Fibroblast of pulmonary artery (primary cell): ENCODE measurements around the gene METTL27.
"Not testable (repeated sequence)": the region's sequence is repeated elsewhere in the genome, so short reads cannot be mapped to it uniquely, and the experiment has no call there.

Experiments
- DNase-seq: peaks from one replicate; pipeline ENCODE4 v3.0.0-alpha.2; 2010; ENCODE audit warnings: low read depth
- H3K4me3 ChIP-seq: replicated peaks from 2 replicates; pipeline ENCODE4 v1.5.1; 2011; ENCODE audit warnings: low read depth, mild to moderate bottlenecking, control low read depth, low read length, moderate library complexity
- TF ChIP-seq, protein P1 (sequence below): IDR thresholded peaks from 2 replicates; pipeline ENCODE4 v1.5.1; 2011; ENCODE audit warnings: mild to moderate bottlenecking, control low read depth, low read length, inconsistent platforms; ENCODE audit errors: missing control alignments

The METTL27 gene

DNA sequence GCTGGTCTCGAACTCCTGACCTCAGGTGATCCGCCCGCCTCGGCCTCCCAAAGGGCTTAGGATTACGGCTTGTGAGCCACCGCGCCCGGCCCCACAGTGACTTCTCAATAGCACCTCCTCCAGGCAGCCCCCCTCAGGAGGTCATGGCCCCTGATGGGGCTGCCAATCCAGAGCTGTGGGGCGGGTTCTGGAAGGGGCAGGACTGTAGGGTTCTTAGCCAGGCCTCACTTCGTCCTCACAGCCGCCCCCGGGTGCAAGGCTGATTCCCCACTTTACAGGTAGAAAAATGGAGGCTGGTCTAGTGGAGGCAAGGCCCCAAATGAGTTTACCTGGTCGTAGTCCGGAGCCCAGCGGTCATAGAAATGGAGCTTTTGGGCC is 638 bp downstream of the METTL27 start:
- no peak for DNase-seq
- TF ChIP-seq, protein P1, sequence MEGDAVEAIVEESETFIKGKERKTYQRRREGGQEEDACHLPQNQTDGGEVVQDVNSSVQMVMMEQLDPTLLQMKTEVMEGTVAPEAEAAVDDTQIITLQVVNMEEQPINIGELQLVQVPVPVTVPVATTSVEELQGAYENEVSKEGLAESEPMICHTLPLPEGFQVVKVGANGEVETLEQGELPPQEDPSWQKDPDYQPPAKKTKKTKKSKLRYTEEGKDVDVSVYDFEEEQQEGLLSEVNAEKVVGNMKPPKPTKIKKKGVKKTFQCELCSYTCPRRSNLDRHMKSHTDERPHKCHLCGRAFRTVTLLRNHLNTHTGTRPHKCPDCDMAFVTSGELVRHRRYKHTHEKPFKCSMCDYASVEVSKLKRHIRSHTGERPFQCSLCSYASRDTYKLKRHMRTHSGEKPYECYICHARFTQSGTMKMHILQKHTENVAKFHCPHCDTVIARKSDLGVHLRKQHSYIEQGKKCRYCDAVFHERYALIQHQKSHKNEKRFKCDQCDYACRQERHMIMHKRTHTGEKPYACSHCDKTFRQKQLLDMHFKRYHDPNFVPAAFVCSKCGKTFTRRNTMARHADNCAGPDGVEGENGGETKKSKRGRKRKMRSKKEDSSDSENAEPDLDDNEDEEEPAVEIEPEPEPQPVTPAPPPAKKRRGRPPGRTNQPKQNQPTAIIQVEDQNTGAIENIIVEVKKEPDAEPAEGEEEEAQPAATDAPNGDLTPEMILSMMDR: no peak
- H3K4me3 ChIP-seq: peak overlapping the region; percentile 68

DNA sequence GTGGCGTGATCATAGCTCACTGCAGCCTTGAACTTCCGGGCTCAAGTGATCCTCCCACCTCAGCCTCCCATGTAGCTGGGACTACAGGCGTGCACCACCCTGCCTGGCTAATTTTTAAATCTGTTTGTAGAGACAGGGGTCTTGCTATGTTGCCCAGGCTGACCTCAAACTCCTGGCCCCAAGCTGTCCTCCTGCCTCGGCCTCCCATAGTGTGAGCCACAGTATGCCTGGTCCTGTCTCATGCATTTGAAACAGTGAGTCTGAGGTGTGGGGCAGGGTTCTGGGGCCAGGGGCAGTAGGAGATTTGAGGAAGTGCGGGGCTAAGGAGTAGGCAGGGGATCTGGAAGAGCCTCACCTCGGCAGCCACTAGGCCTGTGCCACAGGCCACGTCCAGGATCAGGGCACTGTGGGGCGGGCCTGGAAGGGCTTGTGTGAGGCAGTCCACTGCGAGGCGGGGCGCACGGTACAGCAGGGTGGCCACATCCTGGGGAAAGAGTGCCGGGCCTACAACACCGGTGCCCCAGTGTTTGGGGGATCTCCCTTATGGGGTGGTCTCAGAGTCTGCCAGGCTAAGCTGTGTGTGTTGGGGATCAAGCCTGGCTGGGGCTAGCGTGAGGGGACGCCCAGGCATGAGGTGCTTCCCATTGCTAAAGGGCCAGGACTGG is 1.5 kb downstream of the METTL27 start:
- no peak overlapping the region for H3K4me3 ChIP-seq
- no peak for DNase-seq

DNA sequence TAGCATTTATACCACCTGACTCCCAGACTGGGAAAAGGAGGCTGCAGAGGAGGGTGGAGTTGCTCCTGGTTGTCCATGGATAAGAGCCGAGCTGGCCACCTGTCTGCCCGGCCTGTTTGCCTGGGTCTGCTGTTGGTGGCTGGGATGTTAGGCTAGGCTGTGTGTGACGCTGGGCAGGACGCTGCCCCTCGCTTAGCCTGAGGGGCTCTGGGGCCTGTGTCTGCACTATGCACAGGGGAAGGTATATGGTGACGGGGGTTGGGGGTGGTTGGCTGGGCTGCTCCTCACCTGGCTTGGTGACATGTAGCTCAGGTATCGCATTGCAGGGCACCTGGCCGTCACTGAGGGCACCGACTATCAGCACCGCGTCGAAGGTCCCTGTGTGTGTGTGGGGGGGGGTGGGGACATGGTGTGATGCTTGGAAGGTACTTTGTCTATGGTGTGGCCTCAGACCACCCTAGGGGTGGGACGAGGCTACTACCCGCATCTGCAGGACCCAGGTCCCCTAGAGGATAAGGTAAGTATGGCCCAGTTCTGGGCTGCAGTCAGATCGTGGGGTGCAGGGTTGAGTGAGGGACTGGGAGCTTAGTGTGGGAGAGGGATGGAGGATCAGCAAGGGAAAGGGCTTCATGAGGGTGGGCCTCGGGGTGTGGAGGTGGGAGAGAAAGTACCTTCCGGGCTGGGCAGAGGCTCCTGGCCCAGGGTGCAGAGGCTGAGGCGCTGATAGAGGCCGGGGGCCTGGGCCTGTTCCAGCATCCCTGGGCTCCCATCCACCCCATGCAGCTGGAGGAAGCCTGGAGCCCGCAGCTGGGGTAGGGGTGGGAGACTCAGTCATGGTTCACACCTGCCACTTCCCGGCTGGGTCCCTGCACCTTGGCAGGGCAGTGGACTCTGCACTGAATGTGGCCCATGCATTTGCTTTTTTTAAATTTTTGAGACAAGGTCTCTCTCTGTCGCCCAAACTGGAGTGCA is 2.3 kb downstream of the METTL27 start:
- TF ChIP-seq, protein P1: no peak
- no peak overlapping the region for H3K4me3 ChIP-seq

More for the DNA sequence above, 1.5 kb downstream of the METTL27 start:
- TF ChIP-seq, protein P1: no peak

DNA sequence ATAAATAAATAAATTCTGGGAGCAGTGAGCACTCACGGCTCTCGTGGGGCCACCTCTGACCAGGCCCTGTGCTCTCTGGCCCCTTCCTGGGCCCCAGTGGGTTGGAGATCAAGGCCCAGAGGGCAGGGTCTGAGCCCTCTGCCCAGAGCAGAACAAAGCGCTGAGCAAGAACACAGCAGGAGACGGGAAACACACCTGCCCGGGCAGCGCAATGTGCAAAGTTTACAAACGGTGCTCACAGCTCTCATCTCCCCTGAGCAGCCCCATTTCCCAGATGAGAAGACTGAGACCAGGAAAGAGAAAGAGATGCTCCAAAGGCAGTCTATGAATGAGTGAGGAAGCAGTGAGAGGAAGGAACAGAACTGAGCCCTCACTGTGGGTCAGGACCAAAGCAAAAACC is 3.0 kb downstream of the METTL27 start:
- H3K4me3 ChIP-seq: no peak overlapping the region
- no peak for DNase-seq
- TF ChIP-seq, protein P1: no peak

More for the DNA sequence above, 2.3 kb downstream of the METTL27 start:
- DNase-seq: no peak

DNA sequence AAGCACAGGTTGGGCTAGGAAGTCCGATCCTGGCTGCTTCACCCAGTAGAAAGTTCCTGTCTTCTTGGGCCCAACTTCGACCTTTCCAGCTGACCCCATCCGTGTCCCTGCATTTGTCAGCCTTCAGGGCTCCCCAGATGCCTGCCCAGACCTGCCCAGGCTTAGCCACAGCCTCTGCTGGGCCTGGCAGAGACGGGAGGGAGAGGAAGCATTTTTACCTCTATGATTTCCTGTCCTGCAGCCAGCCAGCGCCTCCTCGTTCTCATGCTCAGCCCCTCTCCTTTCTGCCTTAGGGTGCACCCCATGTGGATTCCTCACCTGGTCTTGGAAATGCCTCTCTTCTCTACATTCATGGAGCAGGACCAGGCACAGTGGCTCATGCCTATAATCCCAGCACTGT is 3.7 kb downstream of the METTL27 start:
- TF ChIP-seq, protein P1: no peak
- no peak overlapping the region for H3K4me3 ChIP-seq
- DNase-seq: no peak

DNA sequence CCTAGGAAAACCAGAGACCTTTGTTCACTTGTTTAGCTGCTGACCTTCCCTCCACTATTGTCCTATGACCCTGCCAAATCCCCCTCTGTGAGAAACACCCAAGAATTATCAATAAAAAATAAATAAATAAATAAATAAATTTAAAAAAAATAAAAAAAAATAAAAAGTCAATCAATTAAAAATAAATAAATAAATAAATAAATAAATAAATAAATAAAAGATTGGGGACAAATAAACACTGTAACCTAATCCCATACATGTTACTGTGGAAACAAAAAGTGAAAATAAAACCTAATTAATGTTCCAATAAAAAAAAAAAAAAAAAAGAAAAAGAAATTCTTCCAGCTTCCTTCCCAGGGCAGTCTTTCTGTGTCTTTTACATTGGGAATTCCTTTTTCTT is 5.1 kb downstream of the METTL27 start:
- not testable (repeated sequence) for H3K4me3 ChIP-seq, DNase-seq

DNA sequence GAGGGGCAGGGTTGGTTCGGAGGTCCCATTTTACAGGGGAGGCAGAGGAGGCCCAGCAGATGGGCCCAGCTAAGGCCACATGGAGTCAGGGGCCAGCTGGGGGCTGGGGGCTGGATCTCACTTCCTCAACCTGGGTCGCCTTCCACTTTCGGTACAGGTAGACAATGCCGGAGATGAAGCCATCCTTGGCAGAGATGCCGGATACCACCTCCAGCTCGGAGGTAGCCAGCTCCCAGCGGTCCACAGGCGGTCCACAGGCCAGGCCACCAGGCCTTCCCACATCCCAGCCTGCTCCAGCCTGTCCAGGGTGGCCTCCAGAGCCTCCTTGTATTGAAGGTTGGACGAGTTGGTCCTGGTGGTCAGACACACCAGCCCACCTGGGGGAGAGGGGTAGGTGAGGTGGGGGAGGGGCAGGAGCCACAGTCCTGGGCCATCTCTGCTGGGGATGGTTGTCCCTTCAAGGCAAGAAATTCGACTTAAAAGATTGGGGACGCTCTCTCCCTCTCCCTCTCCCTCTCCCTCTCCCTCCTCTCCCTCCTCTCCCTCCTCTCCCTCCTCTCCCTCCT is 7.6 kb downstream of the METTL27 start:
- no peak overlapping the region for H3K4me3 ChIP-seq
- TF ChIP-seq, protein P1: no peak
- no peak for DNase-seq
